ENCODE results near the gene CNTNAP2.

Gene CNTNAP2

DNA sequence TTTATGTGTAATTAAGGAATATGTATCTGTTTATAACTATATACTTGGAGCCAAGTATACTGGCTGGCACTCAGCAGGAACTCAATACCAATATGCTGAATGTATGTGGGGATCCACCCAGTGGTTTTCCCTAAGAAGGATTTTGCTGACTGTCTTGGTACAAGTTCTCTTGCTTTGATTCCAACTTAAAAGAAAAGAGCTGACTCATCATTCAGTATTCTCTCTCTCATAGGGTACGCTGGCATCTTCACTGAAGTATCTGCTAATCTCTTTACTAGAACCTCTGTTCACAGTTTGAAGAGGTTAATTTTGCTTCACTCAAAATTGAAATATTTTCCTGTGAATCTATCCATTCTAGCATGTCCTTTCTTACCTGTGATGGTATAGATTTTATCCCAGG, 1044.8 kb downstream of the CNTNAP2 start:
- TF ChIP-seq GATA2 (IDR thresholded peaks at IDR 0.05; ENCODE audit: low read depth, low read length) (no peak), GATA3 (IDR thresholded peaks at IDR 0.05; ENCODE audit: low read depth, low read length) (no peak)

DNA sequence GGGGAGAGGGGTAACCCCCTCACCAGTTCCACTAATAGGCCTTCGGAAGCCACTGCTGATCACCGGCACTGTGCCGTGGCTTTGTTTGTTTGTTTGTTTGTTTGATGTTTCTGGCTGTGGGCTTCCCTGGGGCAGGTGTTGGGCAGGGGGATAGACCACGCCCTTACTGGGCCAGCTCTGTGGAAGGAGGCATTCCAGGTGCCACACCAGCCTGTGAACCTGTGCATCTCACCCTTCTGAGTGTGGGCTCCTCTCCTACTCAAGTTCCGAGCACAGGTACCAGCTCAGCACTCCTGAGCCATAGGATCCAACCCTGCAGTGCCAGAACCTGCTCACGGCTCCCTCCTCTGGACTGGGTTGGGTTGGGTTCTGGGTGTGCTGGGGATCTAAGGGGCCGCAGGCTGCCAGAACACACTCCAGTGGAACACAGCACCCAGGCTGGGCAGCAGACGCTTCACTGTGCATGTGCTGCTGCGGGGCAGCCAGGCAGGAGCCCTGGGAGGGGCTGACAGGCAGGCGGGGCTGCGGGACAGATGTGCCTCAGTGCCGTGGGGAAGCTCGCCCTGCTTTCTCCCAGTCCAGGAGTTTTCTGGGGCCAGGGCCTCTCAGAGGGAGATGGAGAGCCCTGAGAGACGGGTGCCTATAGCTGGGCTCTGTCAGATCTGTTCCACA, 1053.9 kb downstream of the CNTNAP2 start:
- no peak for TF ChIP-seq GATA2 (IDR thresholded peaks at IDR 0.05; ENCODE audit: low read depth, low read length)
- TF ChIP-seq GATA3 (IDR thresholded peaks at IDR 0.05; ENCODE audit: low read depth, low read length) = no peak

DNA sequence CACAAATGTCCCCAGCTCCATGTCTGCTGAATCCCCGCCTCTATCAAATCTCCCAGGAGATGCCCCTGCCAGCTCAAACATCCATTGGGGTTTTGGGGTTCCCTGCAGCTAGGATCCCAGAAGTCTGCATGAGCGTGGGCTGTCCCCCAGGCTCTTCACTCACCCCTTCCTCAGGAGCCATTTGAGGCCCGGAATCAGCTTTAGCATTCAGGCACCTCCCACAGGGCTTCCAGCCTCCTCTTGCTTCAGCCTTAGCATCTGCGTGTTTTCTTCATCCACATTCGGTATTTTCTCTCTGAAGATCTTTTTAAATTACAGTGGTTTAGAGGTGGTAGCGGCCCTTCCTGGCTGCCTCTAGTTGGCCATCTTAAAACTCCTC, 1054.4 kb downstream of the CNTNAP2 start:
- TF ChIP-seq GATA3 (IDR thresholded peaks at IDR 0.05; ENCODE audit: low read depth, low read length) (no peak), GATA2 (IDR thresholded peaks at IDR 0.05; ENCODE audit: low read depth, low read length) (no peak)

DNA sequence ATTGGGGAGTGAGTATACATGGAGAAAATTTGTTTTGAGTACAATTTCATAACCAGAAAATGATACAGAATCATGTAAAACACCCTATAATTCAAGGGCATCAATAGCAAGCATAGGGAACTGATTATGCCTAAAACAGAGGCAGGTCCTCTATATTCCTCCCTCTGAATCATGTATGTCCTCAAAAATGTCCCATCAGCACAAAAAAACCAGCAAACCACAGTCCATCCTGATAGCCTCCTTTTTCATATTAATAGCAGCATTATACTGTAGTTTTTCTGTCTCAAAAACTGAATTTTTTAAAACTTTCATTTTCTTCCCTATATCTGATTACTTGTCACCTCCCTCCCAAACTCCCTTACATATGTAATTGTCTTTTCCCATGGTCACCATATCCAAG, 1057.3 kb downstream of the CNTNAP2 start:
- TF ChIP-seq GATA2 (IDR thresholded peaks at IDR 0.05; ENCODE audit: low read depth, low read length) (no peak), GATA3 (IDR thresholded peaks at IDR 0.05; ENCODE audit: low read depth, low read length) (no peak)

DNA sequence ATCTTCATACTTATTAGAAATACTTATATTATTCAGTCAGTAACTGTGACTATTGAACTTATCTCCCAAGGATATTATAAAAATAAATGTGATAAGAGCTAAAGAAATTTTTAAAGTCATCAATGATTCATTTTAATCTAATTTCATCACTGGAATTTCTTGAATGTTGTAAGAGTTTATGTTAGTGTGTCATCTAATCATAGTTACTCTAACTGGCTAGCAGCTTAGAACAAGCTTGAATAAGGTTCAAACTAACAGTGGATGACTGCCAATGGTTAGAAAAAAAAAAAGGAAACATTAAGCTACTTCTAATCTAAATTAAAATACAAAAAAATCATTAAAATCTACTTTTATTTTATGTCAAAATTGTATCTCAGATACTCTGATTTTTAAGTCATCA, 1066.3 kb downstream of the CNTNAP2 start:
- TF ChIP-seq GATA2 (IDR thresholded peaks at IDR 0.05; ENCODE audit: low read depth, low read length) (no peak), GATA3 (IDR thresholded peaks at IDR 0.05; ENCODE audit: low read depth, low read length) (no peak)

DNA sequence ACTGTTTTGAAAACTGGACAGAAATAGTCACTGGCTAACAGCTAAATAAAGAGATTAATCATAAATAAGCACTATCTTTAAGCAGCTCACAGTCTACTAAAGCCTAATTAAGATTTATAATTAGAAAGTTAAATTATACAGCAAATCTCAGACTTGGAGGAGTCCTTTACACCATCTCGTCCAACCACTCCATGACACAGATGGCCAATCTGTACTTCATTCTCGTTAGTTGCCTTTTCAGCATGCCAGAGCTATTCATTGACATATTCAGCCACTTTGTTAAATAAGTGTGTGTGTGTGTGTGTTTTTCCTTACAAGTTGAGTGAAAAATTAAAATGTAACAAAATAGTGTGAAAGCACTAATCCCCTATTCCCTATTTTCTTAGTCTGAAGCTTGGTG, 1066.7 kb downstream of the CNTNAP2 start:
- no peak for TF ChIP-seq GATA3 (IDR thresholded peaks at IDR 0.05; ENCODE audit: low read depth, low read length)
- no peak for TF ChIP-seq GATA2 (IDR thresholded peaks at IDR 0.05; ENCODE audit: low read depth, low read length)

DNA sequence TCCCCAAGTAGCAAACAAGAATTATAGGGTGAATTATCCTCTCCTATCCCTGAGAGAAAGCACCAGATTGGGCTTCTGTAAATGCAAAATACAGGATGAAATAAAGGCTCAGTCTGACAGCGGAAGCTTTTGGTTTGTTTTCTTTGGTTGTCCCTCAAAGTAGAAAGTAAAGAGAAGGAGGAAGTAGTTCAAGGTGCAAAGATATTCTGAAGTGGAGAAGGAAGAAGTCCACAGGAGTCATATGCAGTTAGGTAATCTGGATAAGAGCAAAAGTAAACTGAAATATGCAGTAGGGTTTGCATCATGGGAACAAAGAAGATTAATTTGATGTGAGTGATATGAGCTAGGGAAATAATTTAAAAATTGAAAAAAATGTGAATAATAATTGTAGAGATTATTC, 1071.9 kb downstream of the CNTNAP2 start:
- TF ChIP-seq GATA2 (IDR thresholded peaks at IDR 0.05; ENCODE audit: low read depth, low read length) (no peak), GATA3 (IDR thresholded peaks at IDR 0.05; ENCODE audit: low read depth, low read length) (no peak)

DNA sequence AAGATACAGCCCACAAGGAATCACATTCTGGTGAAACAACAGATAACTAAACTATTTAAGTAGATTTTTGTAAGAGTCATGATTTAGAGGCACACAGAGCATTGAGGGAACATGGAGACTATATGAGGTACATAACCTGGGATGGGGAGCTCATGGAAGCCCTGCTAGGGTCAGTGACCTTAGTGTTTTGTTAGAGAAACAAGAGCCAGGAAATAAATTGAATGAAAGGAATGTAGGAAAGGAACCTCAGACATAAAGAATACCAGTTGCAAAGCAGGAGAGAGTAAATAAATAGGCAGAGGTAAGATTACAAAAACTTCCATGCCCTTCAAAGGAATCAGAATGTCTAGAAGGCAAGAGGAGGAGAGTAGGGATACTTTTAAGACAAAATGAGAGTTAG, 1076.9 kb downstream of the CNTNAP2 start:
- TF ChIP-seq GATA3 (IDR thresholded peaks at IDR 0.05; ENCODE audit: low read depth, low read length) = no peak

DNA sequence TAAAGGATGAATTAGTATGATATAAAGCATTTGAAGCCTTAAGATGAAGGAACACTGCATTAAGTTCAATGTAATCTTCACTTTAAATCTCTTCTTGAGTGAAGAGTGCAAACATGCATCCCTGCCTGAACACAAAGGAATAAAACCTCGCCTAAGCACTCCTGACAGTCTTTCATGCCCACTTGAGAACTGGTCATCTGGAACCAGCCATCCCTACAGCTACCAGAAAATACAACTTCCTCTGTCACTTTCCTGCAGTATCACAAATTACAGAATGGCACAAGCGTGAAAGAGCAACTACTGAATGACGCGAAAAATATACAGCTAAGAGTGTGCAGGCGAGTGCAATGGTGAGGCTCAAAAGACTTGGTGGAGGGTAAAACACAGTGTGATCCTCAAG, 1079.9 kb downstream of the CNTNAP2 start:
- no peak for TF ChIP-seq GATA3 (IDR thresholded peaks at IDR 0.05; ENCODE audit: low read depth, low read length)
- TF ChIP-seq GATA2 (IDR thresholded peaks at IDR 0.05; ENCODE audit: low read depth, low read length) = no peak

DNA sequence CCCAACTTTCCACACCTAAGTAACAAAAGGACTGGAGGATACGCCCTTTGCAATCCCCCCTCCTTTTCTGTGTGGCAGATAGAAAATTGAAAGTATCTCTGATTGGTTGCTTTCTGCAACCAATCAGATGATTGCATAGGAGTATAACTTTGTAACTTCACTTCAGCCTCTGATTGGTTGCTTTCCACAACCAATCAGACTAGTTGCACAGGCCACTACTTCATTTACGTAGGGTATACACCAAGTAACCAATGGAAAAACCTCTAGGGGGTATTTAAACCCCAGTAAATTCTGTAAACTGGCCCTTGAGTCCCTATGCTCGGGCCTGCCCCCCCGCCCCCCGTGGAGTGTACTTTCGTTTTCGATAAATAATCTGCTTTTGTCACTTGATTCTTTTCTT, 1080.4 kb downstream of the CNTNAP2 start:
- TF ChIP-seq GATA3 (IDR thresholded peaks at IDR 0.05; ENCODE audit: low read depth, low read length) = no peak
- TF ChIP-seq GATA2 (IDR thresholded peaks at IDR 0.05; ENCODE audit: low read depth, low read length) = no peak

DNA sequence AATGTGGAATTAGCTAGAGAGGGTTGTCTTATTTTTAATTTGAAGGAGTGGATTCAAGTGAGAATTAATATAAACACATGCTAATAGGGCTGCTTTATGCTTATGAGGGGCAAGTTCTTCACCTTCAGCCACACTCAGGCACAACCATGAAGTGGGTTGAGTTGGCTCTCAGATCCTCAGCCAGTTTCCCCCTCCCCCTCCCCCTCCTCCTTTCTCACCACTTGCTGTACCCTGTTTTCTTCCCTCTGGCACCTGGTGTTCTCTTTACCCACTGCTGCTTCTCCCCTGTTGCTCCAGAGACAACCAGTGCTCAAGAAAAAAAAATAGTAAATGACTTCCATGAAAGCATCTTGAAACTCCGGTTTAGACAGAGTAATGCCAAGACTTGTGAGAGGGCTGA, 1083.3 kb downstream of the CNTNAP2 start:
- no peak for TF ChIP-seq GATA3 (IDR thresholded peaks at IDR 0.05; ENCODE audit: low read depth, low read length)
- TF ChIP-seq GATA2 (IDR thresholded peaks at IDR 0.05; ENCODE audit: low read depth, low read length) = no peak

DNA sequence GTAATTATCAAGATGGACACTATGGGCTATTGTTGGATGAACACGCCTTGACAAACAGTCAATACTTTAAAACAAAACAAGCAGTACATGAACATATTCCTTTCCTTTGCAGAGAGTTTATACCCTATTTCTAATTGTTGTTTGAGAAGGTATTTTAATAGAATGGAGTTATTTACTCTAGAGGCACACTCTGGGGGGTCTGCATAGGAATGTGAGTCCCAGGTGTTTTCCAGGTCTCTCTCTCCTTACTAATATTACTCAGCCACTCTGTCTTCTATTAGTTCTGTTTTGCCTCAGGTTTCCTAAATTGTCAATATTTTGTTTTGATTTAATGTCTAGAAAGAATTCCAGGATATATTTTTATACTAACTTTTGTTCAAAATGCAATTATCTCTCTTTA, 1091.4 kb downstream of the CNTNAP2 start:
- TF ChIP-seq GATA3 (IDR thresholded peaks at IDR 0.05; ENCODE audit: low read depth, low read length) = no peak
- TF ChIP-seq GATA2 (IDR thresholded peaks at IDR 0.05; ENCODE audit: low read depth, low read length) = no peak

DNA sequence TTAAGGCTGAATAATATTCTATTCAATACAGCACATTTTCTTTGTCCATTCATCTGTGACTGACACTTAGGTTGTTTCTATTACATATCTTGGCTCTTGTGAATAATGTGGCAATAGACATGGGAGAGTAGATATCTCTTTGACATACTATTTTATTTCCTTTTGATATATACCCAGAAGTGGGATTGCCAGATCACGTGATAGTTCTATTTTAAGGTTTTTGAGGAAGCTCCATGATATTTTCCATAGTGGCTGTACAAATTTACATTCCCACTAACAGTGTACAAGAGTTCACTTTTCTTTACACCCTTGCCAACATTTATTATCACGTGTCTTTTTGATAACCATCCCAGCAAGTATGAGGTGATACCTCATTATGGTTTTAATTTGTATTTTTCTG, 1114.7 kb downstream of the CNTNAP2 start:
- TF ChIP-seq GATA3 (IDR thresholded peaks at IDR 0.05; ENCODE audit: low read depth, low read length) = no peak
- TF ChIP-seq GATA2 (IDR thresholded peaks at IDR 0.05; ENCODE audit: low read depth, low read length) = no peak

DNA sequence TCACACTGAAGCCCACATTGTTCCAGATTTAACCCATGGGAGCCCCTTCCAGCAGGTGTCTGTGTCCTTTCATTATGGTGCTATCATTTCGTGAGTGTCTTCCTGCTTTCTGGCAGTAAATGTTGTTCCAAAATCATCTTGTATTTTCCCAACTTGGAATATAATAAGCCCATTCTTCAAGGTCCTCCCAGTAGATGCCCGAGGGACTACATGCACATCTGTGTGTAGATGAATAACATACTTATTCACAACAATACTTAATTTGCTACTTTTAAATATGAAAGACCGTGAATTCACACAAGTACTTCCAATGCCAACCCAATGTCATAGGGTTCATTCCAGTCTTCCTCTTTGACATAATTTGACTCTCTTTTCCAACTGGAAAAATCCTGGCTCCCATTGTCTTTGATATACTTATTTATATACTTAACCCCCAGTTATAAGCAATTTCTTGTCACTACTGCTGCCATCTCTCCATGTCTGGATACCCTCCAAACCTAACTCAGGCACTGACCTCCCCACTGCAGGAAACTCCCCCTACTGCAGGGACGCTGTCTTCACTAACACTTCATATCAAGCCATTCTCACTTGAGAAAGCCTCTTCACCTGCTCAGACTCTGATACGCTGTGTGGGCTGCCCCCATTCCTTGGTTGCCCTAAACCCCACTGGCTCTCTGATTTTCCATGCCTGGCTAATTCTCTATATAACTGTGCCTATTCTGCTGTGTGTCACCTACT, 1119.2 kb downstream of the CNTNAP2 start:
- no peak for TF ChIP-seq GATA3 (IDR thresholded peaks at IDR 0.05; ENCODE audit: low read depth, low read length)
- no peak for TF ChIP-seq GATA2 (IDR thresholded peaks at IDR 0.05; ENCODE audit: low read depth, low read length)

DNA sequence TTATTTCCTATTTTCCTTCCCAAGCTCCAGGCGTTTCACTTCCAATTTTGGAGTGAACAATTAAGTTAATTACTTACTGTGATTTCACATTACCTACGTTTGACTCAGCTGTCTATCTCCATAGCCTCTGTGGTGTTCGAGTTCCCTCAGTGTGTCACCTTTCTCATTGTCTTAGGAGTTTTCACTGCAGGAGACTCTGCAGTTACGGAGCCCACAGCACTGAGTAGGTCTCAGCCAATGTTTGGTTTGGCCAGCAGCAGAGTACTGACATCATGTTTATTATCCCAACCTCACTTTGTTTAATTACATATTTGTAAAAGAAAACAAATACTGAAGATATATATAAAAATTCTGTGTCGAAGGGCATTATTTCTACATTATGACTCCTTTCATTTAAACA, 1123.9 kb downstream of the CNTNAP2 start:
- TF ChIP-seq GATA2 (IDR thresholded peaks at IDR 0.05; ENCODE audit: low read depth, low read length) (no peak), GATA3 (IDR thresholded peaks at IDR 0.05; ENCODE audit: low read depth, low read length) (no peak)
